ENCODE measurements around the gene PFKP. TPM values are rescaled to one million over a fixed set of nuclear protein-coding genes. Genes with fewer than 3 reads are reported as not detected.
"Not testable (repeated sequence)": the region's sequence is repeated elsewhere in the genome, so short reads cannot be mapped to it uniquely, and the experiment has no call there.

The PFKP gene
- total RNA-seq, 4 donors from 2014 or later: 22.2 to 83.9 (median 34.0) TPM

DNA sequence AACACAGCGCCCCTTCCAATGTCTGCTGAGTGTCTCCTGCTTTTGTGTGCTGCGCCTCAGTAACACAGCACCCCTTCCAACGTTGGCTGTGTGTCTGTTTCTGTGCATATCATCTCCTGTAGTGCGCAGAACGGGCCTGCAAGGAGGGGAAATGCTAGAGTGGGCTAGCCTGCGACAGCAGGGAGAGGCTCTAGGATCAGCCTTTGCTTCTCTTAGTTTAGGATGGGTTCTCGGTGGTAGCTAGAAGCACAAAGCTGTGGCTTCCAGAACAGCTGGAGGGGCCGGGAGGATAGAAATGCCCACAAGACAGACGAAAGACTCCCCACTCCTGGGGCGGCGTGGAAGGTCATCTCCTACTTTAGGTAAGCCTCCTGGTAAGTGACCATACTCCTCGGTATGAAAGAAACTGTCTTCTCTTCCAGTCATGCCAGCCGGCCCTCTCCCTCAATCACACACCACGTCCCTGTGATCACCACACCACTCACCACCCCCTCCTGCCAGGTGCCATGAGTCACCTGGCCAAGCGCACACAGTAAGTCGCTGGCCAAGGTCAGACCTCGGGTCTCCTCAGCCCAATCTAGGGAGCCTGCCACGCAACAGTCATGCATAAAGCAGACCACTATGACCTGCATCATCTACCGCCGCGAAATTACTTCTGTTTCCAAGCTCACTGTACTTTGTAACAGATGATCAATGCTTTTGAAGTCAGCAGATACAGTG, 100.4 kb downstream of the PFKP start:
- DNase-seq (ENCODE audit: low spot score) (no peak), ATAC-seq (ENCODE audit: low FRiP score) (no peak)
- no peak for TF ChIP-seq CTCF (IDR thresholded peaks at IDR 0.05)

- DNase-seq (ENCODE audit: low spot score) (no peak), ATAC-seq (ENCODE audit: low FRiP score) (no peak)
- no peak for TF ChIP-seq CTCF (IDR thresholded peaks at IDR 0.05)
Observed at GRCh38 chr10:3169271-3169670, 101.9 kb downstream of the PFKP start.

DNA sequence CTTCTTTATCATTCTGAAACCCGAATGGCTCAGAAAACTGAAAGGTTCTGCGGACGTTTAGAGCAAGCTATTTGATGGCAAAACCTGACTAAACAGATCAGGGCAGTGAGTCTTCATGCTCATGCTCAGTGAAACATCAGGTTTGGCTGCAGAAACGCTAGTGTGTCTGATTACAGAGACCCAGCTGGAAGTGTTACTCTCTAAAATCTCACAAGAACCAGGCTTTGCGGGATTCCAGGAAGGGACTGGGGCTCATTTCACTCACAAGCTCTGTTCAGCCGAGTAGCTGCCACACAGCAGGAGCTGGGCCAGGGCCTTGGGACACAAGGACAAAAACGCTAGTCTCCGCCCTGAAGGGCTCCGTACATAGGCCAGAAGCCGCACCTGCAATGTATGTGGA, 102.3 kb downstream of the PFKP start:
- DNase-seq (ENCODE audit: low spot score) (no peak), ATAC-seq (ENCODE audit: low FRiP score) (no peak)
- TF ChIP-seq CTCF (IDR thresholded peaks at IDR 0.05): no peak

DNA sequence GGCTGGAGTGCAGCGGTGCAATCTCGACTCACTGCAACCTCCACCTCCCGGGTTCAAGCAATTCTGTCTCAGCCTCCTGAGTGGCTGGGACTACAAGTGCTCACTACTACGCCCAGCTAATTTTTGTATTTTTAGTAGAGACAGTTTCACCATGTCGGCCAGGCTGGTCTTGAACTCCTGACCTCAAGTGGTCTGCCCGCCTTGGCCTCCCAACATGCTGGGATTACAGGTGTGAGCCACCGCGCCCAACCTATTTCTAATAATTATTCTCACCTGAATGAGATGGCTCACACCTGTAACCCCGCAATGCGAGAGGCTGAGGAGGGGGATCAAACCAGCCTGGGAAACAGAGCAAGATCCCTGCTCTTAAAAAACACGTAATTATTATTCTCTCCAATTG, 104.1 kb downstream of the PFKP start:
- DNase-seq (ENCODE audit: low spot score); ATAC-seq (ENCODE audit: low FRiP score): not testable (repeated sequence)

GRCh38 chr10:3172081-3172445, 104.7 kb downstream of the PFKP start:
- peak; percentile 19 for ATAC-seq (ENCODE audit: low FRiP score)
- DNase-seq (ENCODE audit: low spot score): no peak

GRCh38 chr10:3172446-3173170, 105.3 kb downstream of the PFKP start, which contains the start of gene PITRM1:
TSS of gene PITRM1 (minus strand) at chr10:3172782. CDS start at chr10:3172772, 10 bp downstream.
- ATAC-seq (ENCODE audit: low FRiP score) (peak; percentile 99), DNase-seq (ENCODE audit: low spot score) (peak; percentile 93)
- TF ChIP-seq CTCF (IDR thresholded peaks at IDR 0.05): no peak

More at GRCh38 chr10:3172081-3172445, 104.7 kb downstream of the PFKP start:
- TF ChIP-seq CTCF (IDR thresholded peaks at IDR 0.05): no peak

GRCh38 chr10:3173171-3173878, 106.0 kb downstream of the PFKP start:
- peak; percentile 43 for DNase-seq (ENCODE audit: low spot score)
- TF ChIP-seq CTCF (IDR thresholded peaks at IDR 0.05): no peak
- peak; percentile 11 for ATAC-seq (ENCODE audit: low FRiP score)

All from omental fat pad (tissue), 4 donors.